ENCODE results near the gene ACY1. TPM values are rescaled to one million over a fixed set of nuclear protein-coding genes. Genes with fewer than 3 reads are reported as not detected.

The ACY1 gene
- total and polyA plus RNA-seq, 4 donors, result 69.5 to 274 (median 238) TPM

GRCh38 chr3:51995346-51996163 lies 12.2 kb downstream of the ACY1 start, which contains the start of gene RPL29 (continued):
- TF ChIP-seq TAF1 (conservative IDR thresholded peaks at IDR 0.05), result peak; percentile 88
- TF ChIP-seq JUND (IDR thresholded peaks at IDR 0.05), result peak in 1 of 2 donors; percentile 27
- TF ChIP-seq ATF3 (IDR thresholded peaks at IDR 0.05), result no peak
- peak; percentile 44 to 46 for TF ChIP-seq HNF4A (conservative IDR thresholded peaks at IDR 0.05)
- peak; percentile 59 for TF ChIP-seq FOXA1 (IDR thresholded peaks at IDR 0.05)
- TF ChIP-seq HNF4G (IDR thresholded peaks at IDR 0.05), result no peak
- peak; percentile 86 for TF ChIP-seq NR2F2 (IDR thresholded peaks at IDR 0.05)
- peak; percentile 19 for TF ChIP-seq CTCF (IDR thresholded peaks at IDR 0.05; ENCODE audit: low read depth, low read length, missing input control)
- TF ChIP-seq EGR1 (IDR thresholded peaks at IDR 0.05; ENCODE audit: low read depth in 2 of 2), result peak in 1 of 2 donors; percentile 63
- TF ChIP-seq FOXA2 (IDR thresholded peaks at IDR 0.05), result peak; percentile 29
- peak; percentile 86 for TF ChIP-seq YY1 (IDR thresholded peaks at IDR 0.05)

GRCh38 chr3:51997172-51997571 lies 13.8 kb downstream of the ACY1 start:
- no peaks in the 10 kb centered on the region for H3K9me3 ChIP-seq (ENCODE audit: control insufficient read depth in 4 of 4, low read length in 3 of 4)
- no peak for TF ChIP-seq RXRA (IDR thresholded peaks at IDR 0.05)
- TF ChIP-seq TAF1 (conservative IDR thresholded peaks at IDR 0.05), result no peak
- TF ChIP-seq CTCF (IDR thresholded peaks at IDR 0.05; ENCODE audit: low read depth, low read length, missing input control), result no peak
- no peak for TF ChIP-seq REST (IDR thresholded peaks at IDR 0.05)
- no peak for TF ChIP-seq HNF4G (IDR thresholded peaks at IDR 0.05)
- 49% methylated on average over 2 of the region's 2 CpGs for WGBS
- H3K9ac ChIP-seq (ENCODE audit: low read depth in 1 of 2, low read length in 2 of 2), result no peak overlapping the region
- no peak overlapping the region for H3K27ac ChIP-seq (ENCODE audit: low read depth in 1 of 2, low read length in 2 of 2)
- H3K4me3 ChIP-seq (ENCODE audit: low read depth in 1 of 3, low read length in 3 of 3), result no peak overlapping the region
- H3K36me3 ChIP-seq (ENCODE audit: control insufficient read depth in 4 of 4, insufficient read depth in 3 of 4, low read depth in 1 of 4, low read length in 3 of 4), result peaks cover 3 to 20% (median 12%) of the 10 kb centered on the region in 4 donors
- DNase-seq (ENCODE audit: low spot score), result no peak
- peaks cover 4 to 24% (median 13%) of the 10 kb centered on the region in 4 donors for H3K4me1 ChIP-seq (ENCODE audit: control insufficient read depth in 4 of 4, insufficient read depth in 4 of 4, low read length in 3 of 4)
- H3K27me3 ChIP-seq (ENCODE audit: control insufficient read depth in 4 of 4, insufficient read depth in 4 of 4, low read length in 3 of 4), result no peaks in the 10 kb centered on the region
